Activated naive CD8-positive, alpha-beta T cell treated with anti-CD3 and anti-CD28 coated beads for 36 hours (primary cell): ENCODE measurements around the gene VAT1L. TPM values are rescaled to one million over a fixed set of nuclear protein-coding genes. Genes with fewer than 3 reads are reported as not detected.
A peak's percentile ranks its signal among the peaks of the same experiment; 100 is the strongest.

Experiments used
- DNase-seq: peaks from one replicate; pipeline ENCODE4 v3.0.0; 2021
- H3K27ac Mint-ChIP-seq: one replicate; pipeline ENCODE4 v1.8.0; 2022; ENCODE audit warnings: mild to moderate bottlenecking, moderate library complexity, mixed read lengths
- H3K27me3 Mint-ChIP-seq: one replicate; pipeline ENCODE4 v1.8.0; 2022; ENCODE audit warnings: mild to moderate bottlenecking, mixed read lengths
- H3K36me3 Mint-ChIP-seq: one replicate; pipeline ENCODE4 v1.8.0; 2021; ENCODE audit warnings: mild to moderate bottlenecking, mixed read lengths
- H3K4me1 Mint-ChIP-seq: one replicate; pipeline ENCODE4 v1.8.0; 2021; ENCODE audit warnings: mixed read lengths
- H3K4me3 Mint-ChIP-seq: one replicate; pipeline ENCODE4 v1.8.0; 2022; ENCODE audit warnings: mild to moderate bottlenecking, moderate library complexity, mixed read lengths
- H3K9me3 Mint-ChIP-seq: one replicate; pipeline ENCODE4 v1.8.0; 2022; ENCODE audit warnings: mixed read lengths
- total RNA-seq, 2 experiments: library from RNA; stranded (reverse); gene quantifications; one replicate each; pipeline ENCODE4 v1.2.3, GENCODE V29; 2021

Gene VAT1L
- total RNA-seq: not detected

DNA sequence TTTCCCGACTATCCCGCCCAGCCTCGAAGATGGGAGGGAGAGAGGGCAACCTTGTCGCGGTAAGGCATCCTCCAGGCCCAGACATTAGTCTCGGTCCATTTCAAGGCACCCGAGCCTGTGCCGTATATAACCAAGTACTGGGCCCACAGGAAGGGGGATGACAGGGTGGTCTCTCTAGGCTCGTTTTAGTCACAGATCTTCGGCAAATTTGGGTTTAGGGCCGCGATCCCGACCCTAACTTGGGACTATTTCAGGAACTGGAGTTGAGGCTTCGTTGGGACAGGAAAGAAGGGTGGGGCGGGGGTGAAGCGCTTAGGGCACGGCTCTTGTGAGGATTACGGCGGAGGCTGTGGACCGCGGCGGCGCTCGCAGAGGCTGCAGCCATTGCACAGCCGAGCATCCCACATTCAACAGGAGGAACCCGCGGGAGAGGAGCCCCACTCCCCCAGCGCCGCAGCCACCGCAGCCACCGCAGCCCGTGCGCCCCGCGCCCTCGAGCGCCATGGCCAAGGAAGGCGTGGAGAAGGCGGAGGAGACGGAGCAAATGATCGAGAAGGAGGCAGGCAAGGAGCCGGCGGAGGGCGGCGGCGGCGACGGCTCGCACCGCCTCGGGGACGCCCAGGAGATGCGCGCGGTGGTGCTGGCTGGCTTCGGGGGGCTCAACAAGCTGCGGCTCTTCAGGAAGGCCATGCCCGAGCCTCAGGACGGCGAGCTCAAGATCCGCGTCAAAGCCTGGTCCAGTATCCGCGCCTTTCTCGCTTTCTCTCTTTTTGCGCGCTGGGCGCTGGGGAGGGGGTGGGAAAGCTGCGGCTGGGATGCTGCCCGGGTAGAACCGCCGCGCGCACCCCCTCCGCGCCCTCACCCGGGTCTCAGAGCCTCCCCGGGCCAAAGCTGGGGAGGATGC, at the start of gene VAT1L:
TSS of gene VAT1L (plus strand) at position 384 of the 904 bp plus-strand sequence. CDS start at position 503, 119 bp downstream.
- Mint-ChIP-seq H3K27me3 (peaks cover 67% of the 10 kb centered on the region), H3K36me3 (no peaks in the 10 kb centered on the region), H3K27ac (no peak within 1 kb of the TSS), H3K4me3 (peak within 1 kb of the TSS; percentile 67), H3K4me1 (peaks cover 6% of the 10 kb centered on the region), H3K9me3 (no peaks in the 10 kb centered on the region)
- DNase-seq: peak; percentile 9

DNA sequence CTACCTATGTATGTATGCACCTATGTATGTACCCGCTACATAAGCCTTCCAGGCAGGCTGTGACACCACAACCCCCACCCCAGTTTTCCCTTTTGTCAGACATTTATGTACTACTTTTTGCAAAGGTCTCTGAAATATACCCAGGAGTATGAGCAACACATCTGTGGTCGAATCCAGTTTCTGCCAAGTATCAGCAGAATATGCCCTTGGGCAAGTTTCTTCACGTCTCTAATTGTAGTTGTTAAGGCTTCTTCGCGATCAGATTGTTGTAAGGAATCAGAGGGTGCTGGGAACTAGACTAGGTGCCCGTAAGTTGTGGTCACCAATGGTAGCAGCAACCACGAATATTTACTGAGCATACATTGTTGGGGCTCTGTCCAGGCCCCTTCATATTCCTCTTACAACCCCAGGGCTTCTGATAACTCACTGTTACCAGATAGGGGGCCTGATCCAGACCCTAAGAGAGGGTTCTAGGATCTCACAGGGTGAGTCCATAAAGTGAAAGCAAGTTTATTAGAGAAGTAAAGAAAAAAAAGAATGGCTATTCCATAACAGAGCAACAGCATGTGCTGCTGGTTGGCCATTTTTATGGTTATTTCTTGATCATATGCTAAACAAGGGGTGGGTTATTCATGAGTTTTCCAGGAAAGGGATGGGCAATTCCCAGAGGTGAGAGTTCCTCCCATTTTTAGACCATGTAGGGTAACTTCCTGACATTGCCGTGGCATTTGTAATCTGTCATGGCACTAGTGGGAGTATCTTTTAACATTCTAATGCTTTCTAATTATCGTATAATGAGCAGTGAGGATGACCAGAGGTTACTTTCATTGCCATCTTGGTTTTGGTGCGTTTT, 49.4 kb upstream of the VAT1L start:
- Mint-ChIP-seq H3K36me3 (peaks cover 16% of the 10 kb centered on the region), H3K4me3 (no peak overlapping the region), H3K27me3 (no peaks in the 10 kb centered on the region), H3K4me1 (peaks cover 8% of the 10 kb centered on the region), H3K27ac (no peak overlapping the region), H3K9me3 (peaks cover 8% of the 10 kb centered on the region)
- DNase-seq: no peak

DNA sequence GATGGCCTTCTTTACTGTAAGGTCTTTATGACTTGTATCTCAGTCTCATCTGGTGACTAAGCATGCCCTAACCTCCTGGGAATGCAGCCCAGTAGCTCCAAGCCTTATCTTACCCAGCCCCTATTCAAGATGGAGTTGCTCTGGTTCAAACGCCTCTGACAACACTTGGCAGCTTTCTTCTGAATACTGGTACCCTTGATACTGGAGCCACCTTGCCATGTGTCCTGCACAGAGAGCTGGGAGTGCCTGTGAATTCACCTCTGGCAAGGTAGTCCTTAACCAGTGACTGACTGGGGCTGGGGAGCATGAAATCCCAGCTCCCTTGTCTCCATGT, 48.8 kb upstream of the VAT1L start:
- H3K36me3 Mint-ChIP-seq: peaks cover 14% of the 10 kb centered on the region
- no peaks in the 10 kb centered on the region for H3K27me3 Mint-ChIP-seq
- no peak for DNase-seq
- H3K4me3 Mint-ChIP-seq: no peak overlapping the region
- H3K9me3 Mint-ChIP-seq: peaks cover 6% of the 10 kb centered on the region
- H3K27ac Mint-ChIP-seq: no peak overlapping the region
- peaks cover 8% of the 10 kb centered on the region for H3K4me1 Mint-ChIP-seq

GRCh38 chr16:77744141-77744540, 44.2 kb upstream of the VAT1L start:
- Mint-ChIP-seq H3K36me3 (no peaks in the 10 kb centered on the region), H3K27me3 (peaks cover 11% of the 10 kb centered on the region), H3K4me1 (no peaks in the 10 kb centered on the region), H3K27ac (no peak overlapping the region), H3K4me3 (no peak overlapping the region), H3K9me3 (no peaks in the 10 kb centered on the region)
- DNase-seq: no peak

DNA sequence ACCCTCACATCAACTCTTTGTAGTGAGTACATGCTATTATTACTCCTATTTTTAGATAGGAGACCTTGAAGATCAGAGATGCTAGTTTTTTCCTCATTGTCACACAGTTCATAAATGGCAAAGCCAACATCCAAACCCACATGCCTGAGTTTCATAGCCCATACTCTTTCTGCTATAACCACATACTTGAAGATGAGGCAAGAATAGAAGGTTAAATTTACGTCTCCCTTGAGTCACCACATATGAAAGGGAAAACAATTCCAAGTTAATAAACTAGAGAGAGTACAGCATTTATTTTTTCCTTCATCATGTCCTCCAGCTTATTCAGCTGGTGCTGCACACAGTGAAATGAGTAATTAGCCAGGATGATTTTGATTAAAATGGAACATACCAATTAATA, 42.4 kb upstream of the VAT1L start:
- H3K27me3 Mint-ChIP-seq: peaks cover 14% of the 10 kb centered on the region
- H3K27ac Mint-ChIP-seq: no peak overlapping the region
- no peak for DNase-seq
- H3K36me3 Mint-ChIP-seq: no peaks in the 10 kb centered on the region
- H3K4me3 Mint-ChIP-seq: no peak overlapping the region
- H3K4me1 Mint-ChIP-seq: no peaks in the 10 kb centered on the region
- no peaks in the 10 kb centered on the region for H3K9me3 Mint-ChIP-seq

- Mint-ChIP-seq H3K36me3 (no peaks in the 10 kb centered on the region), H3K27ac (no peak overlapping the region)
These were observed 39.9 kb upstream of the VAT1L start for GRCh38 chr16:77748421-77749005.

GRCh38 chr16:77749415-77749814, 38.9 kb upstream of the VAT1L start:
- H3K27ac Mint-ChIP-seq: no peak overlapping the region
- no peaks in the 10 kb centered on the region for H3K36me3 Mint-ChIP-seq
- H3K4me1 Mint-ChIP-seq: no peaks in the 10 kb centered on the region
- no peak overlapping the region for H3K4me3 Mint-ChIP-seq
- no peaks in the 10 kb centered on the region for H3K9me3 Mint-ChIP-seq
- no peak for DNase-seq
- peaks cover 14% of the 10 kb centered on the region for H3K27me3 Mint-ChIP-seq

More at GRCh38 chr16:77748421-77749005, 39.9 kb upstream of the VAT1L start:
- no peak for DNase-seq
- Mint-ChIP-seq H3K27me3 (peaks cover 14% of the 10 kb centered on the region), H3K9me3 (no peaks in the 10 kb centered on the region), H3K4me3 (no peak overlapping the region), H3K4me1 (no peaks in the 10 kb centered on the region)

GRCh38 chr16:77758046-77758445, 30.3 kb upstream of the VAT1L start:
- Mint-ChIP-seq H3K27me3 (peaks cover 3% of the 10 kb centered on the region), H3K27ac (no peak overlapping the region), H3K36me3 (no peaks in the 10 kb centered on the region), H3K4me3 (no peak overlapping the region), H3K4me1 (no peaks in the 10 kb centered on the region), H3K9me3 (no peaks in the 10 kb centered on the region)
- DNase-seq: no peak

GRCh38 chr16:77758508-77758907, 29.9 kb upstream of the VAT1L start:
- Mint-ChIP-seq H3K9me3 (no peaks in the 10 kb centered on the region), H3K27me3 (peaks cover 3% of the 10 kb centered on the region), H3K27ac (no peak overlapping the region), H3K4me1 (no peaks in the 10 kb centered on the region), H3K4me3 (no peak overlapping the region), H3K36me3 (no peaks in the 10 kb centered on the region)
- no peak for DNase-seq

GRCh38 chr16:77759201-77759600, 29.2 kb upstream of the VAT1L start:
- no peak overlapping the region for H3K27ac Mint-ChIP-seq
- no peaks in the 10 kb centered on the region for H3K9me3 Mint-ChIP-seq
- DNase-seq: no peak
- no peaks in the 10 kb centered on the region for H3K36me3 Mint-ChIP-seq
- no peaks in the 10 kb centered on the region for H3K4me1 Mint-ChIP-seq
- H3K4me3 Mint-ChIP-seq: no peak overlapping the region
- peaks cover 3% of the 10 kb centered on the region for H3K27me3 Mint-ChIP-seq

DNA sequence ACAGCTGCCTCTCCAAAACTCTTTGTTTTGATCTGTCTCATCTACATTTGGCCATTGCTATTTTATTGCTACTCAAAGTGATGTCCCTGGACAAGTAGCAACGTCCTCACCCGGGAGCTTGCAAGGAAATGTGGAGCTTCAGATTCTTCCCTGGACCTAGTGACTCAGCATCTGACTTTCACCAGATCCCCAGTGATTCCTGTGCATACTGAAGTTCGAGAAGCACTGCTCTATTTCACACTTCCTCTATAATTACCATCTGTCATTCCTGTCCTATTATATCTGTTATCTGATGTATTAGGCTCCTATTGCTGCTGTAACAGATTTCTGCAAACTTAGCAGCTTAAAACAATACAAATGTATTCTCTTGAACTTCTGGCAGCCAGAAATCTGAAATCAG, 28.5 kb upstream of the VAT1L start:
- H3K27me3 Mint-ChIP-seq: peaks cover 3% of the 10 kb centered on the region
- DNase-seq: no peak
- no peaks in the 10 kb centered on the region for H3K36me3 Mint-ChIP-seq
- no peak overlapping the region for H3K4me3 Mint-ChIP-seq
- no peak overlapping the region for H3K27ac Mint-ChIP-seq
- H3K9me3 Mint-ChIP-seq: no peaks in the 10 kb centered on the region
- no peaks in the 10 kb centered on the region for H3K4me1 Mint-ChIP-seq

DNA sequence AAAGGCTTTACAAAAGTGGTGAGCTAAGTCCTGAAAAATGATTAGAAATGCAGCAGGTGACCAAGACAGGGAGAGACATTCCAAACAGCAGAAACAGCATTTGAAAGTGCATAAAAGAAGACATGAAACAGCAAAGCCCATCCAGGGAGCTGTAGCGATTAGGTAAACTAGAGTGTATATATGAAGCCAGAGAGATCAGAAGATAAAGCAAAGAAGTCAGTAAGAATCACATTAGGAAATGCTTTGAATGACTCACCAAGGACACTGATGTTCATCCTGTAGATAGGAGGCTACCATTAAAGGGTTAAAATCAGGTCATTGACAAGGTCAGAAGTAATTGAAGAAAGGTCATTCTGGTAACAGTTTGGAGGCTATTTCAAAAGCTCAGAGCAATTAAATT, 27.6 kb upstream of the VAT1L start:
- Mint-ChIP-seq H3K4me3 (no peak overlapping the region), H3K36me3 (no peaks in the 10 kb centered on the region), H3K27ac (no peak overlapping the region), H3K27me3 (no peaks in the 10 kb centered on the region), H3K4me1 (no peaks in the 10 kb centered on the region), H3K9me3 (no peaks in the 10 kb centered on the region)
- DNase-seq: no peak

GRCh38 chr16:77761204-77761603, 27.2 kb upstream of the VAT1L start:
- Mint-ChIP-seq H3K27ac (no peak overlapping the region), H3K9me3 (no peaks in the 10 kb centered on the region), H3K36me3 (no peaks in the 10 kb centered on the region), H3K4me1 (no peaks in the 10 kb centered on the region), H3K27me3 (no peaks in the 10 kb centered on the region), H3K4me3 (no peak overlapping the region)
- no peak for DNase-seq

DNA sequence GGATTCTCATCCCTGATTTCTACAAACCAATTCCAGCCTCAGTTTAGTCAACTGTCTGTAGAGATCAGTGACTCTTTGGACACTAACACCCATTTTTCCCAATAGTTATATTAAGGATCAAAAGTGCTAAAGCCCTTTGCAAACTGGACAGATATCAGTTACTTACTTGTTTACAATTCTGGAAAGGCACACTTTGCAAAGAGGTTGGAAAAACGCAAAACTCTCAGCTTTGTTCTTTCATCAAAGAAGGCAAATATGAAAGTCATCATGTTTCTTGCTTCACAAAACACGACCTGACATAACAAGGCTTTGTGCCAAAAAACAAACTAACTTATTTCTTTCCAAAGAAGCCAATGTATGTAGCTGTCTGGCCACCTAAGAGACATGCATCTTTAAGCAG, 26.1 kb upstream of the VAT1L start:
- no peak overlapping the region for H3K4me3 Mint-ChIP-seq

DNA sequence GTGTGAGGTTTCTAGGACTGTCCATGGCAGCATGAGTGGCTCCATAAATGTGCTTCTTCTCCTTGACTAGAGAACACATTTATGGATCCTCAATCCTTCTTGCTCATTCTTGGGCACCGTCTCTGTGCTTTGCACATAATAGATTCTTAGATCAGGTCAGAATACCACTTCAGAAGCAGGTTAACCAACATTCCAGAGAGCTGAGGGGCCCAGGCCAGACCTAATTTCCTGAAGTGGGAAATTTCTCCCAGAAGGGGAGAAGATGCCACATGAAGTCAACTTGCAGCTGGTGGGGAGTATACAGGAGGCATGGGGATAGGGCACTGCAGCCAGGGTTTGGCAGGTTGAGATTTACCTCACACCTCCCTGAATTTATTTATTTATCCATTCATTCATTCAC, 24.4 kb upstream of the VAT1L start:
- Mint-ChIP-seq H3K4me3 (no peak overlapping the region), H3K27ac (no peak overlapping the region), H3K4me1 (no peaks in the 10 kb centered on the region), H3K9me3 (no peaks in the 10 kb centered on the region), H3K36me3 (no peaks in the 10 kb centered on the region), H3K27me3 (peaks cover 4% of the 10 kb centered on the region)
- no peak for DNase-seq

More for the DNA sequence above, 26.1 kb upstream of the VAT1L start:
- Mint-ChIP-seq H3K36me3 (no peaks in the 10 kb centered on the region), H3K27me3 (no peaks in the 10 kb centered on the region), H3K27ac (no peak overlapping the region), H3K4me1 (no peaks in the 10 kb centered on the region), H3K9me3 (no peaks in the 10 kb centered on the region)
- no peak for DNase-seq
